ENCODE results near the gene GLTP.

GRCh38 chr12:109863847-109864712, 16.3 kb downstream of the GLTP start:
- TF ChIP-seq, protein P1, sequence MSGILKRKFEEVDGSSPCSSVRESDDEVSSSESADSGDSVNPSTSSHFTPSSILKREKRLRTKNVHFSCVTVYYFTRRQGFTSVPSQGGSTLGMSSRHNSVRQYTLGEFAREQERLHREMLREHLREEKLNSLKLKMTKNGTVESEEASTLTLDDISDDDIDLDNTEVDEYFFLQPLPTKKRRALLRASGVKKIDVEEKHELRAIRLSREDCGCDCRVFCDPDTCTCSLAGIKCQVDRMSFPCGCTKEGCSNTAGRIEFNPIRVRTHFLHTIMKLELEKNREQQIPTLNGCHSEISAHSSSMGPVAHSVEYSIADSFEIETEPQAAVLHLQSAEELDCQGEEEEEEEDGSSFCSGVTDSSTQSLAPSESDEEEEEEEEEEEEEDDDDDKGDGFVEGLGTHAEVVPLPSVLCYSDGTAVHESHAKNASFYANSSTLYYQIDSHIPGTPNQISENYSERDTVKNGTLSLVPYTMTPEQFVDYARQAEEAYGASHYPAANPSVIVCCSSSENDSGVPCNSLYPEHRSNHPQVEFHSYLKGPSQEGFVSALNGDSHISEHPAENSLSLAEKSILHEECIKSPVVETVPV (CRISPR knock-in tag; IDR thresholded peaks at IDR 0.05), result no peak
- TF ChIP-seq ZNF565 (CRISPR knock-in tag; conservative IDR thresholded peaks at IDR 0.05; ENCODE audit: low read depth) (no peak), ESRRG (CRISPR knock-in tag; IDR thresholded peaks at IDR 0.05) (no peak), ZFP3 (CRISPR knock-in tag; IDR thresholded peaks at IDR 0.05) (no peak), GLIS3 (CRISPR knock-in tag; IDR thresholded peaks at IDR 0.05) (no peak), SNAI2 (CRISPR knock-in tag; IDR thresholded peaks at IDR 0.05) (no peak), ZC3H10 (CRISPR knock-in tag; IDR thresholded peaks at IDR 0.05) (no peak), RARB (CRISPR knock-in tag; IDR thresholded peaks at IDR 0.05) (no peak), BACH2 (CRISPR knock-in tag; IDR thresholded peaks at IDR 0.05; ENCODE audit: borderline replicate concordance) (no peak), POU6F1 (CRISPR knock-in tag; IDR thresholded peaks at IDR 0.05; ENCODE audit: borderline replicate concordance, low read depth) (no peak), ZNF70 (CRISPR knock-in tag; IDR thresholded peaks at IDR 0.05) (no peak), ZFP30 (CRISPR knock-in tag; IDR thresholded peaks at IDR 0.05) (no peak)
- TF ChIP-seq, protein P2, sequence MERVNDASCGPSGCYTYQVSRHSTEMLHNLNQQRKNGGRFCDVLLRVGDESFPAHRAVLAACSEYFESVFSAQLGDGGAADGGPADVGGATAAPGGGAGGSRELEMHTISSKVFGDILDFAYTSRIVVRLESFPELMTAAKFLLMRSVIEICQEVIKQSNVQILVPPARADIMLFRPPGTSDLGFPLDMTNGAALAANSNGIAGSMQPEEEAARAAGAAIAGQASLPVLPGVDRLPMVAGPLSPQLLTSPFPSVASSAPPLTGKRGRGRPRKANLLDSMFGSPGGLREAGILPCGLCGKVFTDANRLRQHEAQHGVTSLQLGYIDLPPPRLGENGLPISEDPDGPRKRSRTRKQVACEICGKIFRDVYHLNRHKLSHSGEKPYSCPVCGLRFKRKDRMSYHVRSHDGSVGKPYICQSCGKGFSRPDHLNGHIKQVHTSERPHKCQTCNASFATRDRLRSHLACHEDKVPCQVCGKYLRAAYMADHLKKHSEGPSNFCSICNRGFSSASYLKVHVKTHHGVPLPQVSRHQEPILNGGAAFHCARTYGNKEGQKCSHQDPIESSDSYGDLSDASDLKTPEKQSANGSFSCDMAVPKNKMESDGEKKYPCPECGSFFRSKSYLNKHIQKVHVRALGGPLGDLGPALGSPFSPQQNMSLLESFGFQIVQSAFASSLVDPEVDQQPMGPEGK (CRISPR knock-in tag; IDR thresholded peaks at IDR 0.05; ENCODE audit: borderline replicate concordance), result no peak
- TF ChIP-seq, protein P3, sequence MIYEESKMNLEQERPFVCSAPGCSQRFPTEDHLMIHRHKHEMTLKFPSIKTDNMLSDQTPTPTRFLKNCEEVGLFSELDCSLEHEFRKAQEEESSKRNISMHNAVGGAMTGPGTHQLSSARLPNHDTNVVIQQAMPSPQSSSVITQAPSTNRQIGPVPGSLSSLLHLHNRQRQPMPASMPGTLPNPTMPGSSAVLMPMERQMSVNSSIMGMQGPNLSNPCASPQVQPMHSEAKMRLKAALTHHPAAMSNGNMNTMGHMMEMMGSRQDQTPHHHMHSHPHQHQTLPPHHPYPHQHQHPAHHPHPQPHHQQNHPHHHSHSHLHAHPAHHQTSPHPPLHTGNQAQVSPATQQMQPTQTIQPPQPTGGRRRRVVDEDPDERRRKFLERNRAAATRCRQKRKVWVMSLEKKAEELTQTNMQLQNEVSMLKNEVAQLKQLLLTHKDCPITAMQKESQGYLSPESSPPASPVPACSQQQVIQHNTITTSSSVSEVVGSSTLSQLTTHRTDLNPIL (CRISPR knock-in tag; IDR thresholded peaks at IDR 0.05; ENCODE audit: low read depth), result no peak

All from SK-N-SH treated with all-trans-retinoic acid at 6 μM for 48 hours (cell line).